ENCODE data around the gene ACAD9.

DNA sequence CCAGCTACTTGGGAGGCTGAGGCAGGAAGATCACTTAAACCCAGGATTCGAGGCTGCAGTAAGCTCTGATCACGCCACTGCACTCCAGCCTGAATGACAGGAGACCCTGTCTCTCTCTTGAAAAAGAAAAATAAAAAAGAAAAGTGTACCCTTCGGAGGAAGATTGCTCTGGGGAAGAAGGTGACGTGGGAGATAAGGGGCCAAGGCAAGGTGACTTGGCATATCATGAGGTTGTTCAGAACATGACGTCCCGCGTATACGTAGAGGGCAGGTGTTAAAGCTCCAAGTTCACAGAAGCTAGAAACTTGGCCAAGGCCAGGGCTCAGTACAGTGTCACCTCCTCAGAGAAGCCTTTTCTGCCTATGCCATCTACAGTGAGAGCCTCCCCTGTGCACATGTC lies 6.7 kb upstream of the ACAD9 start:
- no peak for TF ChIP-seq EZH2 (IDR thresholded peaks at IDR 0.05; ENCODE audit: borderline replicate concordance, low read length)
- TF ChIP-seq, protein P1, sequence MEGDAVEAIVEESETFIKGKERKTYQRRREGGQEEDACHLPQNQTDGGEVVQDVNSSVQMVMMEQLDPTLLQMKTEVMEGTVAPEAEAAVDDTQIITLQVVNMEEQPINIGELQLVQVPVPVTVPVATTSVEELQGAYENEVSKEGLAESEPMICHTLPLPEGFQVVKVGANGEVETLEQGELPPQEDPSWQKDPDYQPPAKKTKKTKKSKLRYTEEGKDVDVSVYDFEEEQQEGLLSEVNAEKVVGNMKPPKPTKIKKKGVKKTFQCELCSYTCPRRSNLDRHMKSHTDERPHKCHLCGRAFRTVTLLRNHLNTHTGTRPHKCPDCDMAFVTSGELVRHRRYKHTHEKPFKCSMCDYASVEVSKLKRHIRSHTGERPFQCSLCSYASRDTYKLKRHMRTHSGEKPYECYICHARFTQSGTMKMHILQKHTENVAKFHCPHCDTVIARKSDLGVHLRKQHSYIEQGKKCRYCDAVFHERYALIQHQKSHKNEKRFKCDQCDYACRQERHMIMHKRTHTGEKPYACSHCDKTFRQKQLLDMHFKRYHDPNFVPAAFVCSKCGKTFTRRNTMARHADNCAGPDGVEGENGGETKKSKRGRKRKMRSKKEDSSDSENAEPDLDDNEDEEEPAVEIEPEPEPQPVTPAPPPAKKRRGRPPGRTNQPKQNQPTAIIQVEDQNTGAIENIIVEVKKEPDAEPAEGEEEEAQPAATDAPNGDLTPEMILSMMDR (IDR thresholded peaks at IDR 0.05; ENCODE audit: low read length) = no peak
